GM10266 (cell line): ENCODE results near the gene TAS1R3.

Experiments
- DNase-seq: peaks from one replicate; pipeline ENCODE4 v3.0.0; 2012; ENCODE audit errors: extremely low spot score
- TF ChIP-seq, protein P1 (sequence below): IDR thresholded peaks from 2 replicates; pipeline ENCODE4 v1.5.1; 2012; ENCODE audit warnings: mild to moderate bottlenecking, low read depth; ENCODE audit not compliant: control insufficient read depth, insufficient read depth; ENCODE audit errors: missing control alignments

The TAS1R3 gene

DNA sequence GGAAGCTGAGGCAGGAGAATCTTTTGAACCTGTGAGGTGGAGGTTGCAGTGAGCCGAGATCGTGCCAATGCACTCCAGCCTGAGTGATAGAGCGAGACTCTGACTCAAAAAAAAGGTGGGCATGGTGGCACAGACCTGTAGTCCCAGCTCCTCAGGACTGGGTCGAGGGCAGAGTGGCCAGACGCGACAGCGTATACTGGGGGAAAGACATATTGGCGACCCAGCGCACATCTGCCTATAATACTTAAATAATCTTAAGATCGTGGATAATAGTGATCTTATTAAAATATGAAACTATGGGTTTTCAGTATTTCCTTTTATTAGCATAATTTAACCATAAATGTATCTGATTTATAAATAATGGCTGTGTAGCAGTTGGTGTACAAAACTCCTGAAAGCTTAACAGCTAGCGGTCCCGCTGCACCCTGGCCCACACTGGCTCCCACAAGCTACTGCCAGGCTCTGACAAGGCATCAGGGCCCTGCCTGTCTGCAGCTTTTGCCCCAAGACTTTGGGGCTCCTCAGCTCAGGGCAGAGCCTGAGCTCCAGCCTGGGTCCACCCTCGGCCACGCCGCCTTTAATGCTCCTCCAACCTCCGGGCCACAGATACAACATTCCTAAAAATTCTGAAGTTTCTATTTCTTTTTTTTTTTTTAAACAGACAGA, 46.6 kb downstream of the TAS1R3 start:
- TF ChIP-seq, protein P1, sequence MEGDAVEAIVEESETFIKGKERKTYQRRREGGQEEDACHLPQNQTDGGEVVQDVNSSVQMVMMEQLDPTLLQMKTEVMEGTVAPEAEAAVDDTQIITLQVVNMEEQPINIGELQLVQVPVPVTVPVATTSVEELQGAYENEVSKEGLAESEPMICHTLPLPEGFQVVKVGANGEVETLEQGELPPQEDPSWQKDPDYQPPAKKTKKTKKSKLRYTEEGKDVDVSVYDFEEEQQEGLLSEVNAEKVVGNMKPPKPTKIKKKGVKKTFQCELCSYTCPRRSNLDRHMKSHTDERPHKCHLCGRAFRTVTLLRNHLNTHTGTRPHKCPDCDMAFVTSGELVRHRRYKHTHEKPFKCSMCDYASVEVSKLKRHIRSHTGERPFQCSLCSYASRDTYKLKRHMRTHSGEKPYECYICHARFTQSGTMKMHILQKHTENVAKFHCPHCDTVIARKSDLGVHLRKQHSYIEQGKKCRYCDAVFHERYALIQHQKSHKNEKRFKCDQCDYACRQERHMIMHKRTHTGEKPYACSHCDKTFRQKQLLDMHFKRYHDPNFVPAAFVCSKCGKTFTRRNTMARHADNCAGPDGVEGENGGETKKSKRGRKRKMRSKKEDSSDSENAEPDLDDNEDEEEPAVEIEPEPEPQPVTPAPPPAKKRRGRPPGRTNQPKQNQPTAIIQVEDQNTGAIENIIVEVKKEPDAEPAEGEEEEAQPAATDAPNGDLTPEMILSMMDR = no peak
- no peak for DNase-seq

DNA sequence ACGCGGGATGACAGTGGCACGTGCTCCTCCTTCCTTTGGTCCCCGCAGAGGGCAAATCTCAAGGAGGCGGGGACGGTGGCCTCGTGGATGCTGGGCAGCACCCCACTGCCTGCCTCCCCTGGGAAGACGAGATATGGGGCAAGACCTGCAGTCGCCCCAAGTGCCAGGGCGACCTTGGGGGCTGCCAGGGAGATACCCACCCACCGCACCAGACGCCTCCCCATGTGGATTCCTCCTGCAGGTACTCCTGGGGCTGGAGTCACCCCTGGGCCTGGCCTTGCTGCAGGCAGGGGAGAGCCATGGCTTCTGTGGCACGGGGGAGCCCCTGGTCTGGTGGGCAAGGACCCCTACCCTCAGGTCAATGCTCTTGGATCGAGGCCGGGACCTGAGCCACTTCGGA, 49.8 kb downstream of the TAS1R3 start:
- TF ChIP-seq, protein P1 = no peak
- DNase-seq = no peak

DNA sequence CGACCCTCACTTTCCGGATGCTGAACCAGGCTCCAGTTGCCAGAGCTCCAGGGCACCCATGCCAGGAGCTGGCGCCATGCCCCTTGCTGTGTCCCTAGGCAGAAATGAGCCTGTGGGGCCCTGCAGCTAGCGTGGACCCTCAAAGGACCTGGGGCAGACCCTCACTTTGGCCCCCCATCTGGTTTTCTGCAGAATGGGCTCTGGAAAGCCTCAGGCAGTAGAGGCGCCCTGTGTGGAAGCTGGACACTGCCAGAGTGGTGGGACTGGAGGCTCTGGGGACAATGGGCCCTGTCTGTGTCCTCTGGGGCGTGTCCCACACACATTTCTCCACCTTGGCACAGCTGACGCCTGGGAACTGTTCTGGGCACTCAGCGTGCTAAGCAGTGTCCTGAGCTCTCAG, 50.2 kb downstream of the TAS1R3 start:
- TF ChIP-seq, protein P1 = no peak
- DNase-seq = no peak
